Peyer's patch (tissue), 4 donors: ENCODE measurements around the gene MAP2K5.

Experiments used
- CTCF ChIP-seq, 6 experiments: fragments of 450-650 bp in 4 of 6; fragments of 200-600 bp in 2 of 6; sonication (generic) in 1 of 6; IDR thresholded peaks; one replicate each; pipeline ENCODE4 v1.5.1; 2017 to 2019; ENCODE audit warnings: antibody characterized with exemption in 6 of 6, mild to moderate bottlenecking in 3 of 6, moderate library complexity in 1 of 6
- POLR2A ChIP-seq, 2 donors: fragments of 450-650 bp; IDR thresholded peaks; one replicate each; pipeline ENCODE4 v1.5.1; 2017; ENCODE audit warnings: antibody characterized with exemption in 2 of 2, mild to moderate bottlenecking in 2 of 2, moderate library complexity in 2 of 2

GRCh38 chr15:67831363-67831762 lies 288.9 kb downstream of the MAP2K5 start:
- TF ChIP-seq CTCF (IDR thresholded peaks at IDR 0.05) (no peak), POLR2A (IDR thresholded peaks at IDR 0.05) (no peak)
